SK-N-SH (cell line): ENCODE data around the gene ASPN.

Source experiments
- CTCF ChIP-seq: fragments of 200-600 bp; sonication (generic); IDR thresholded peaks from 2 replicates; pipeline ENCODE4 v1.6.1; 2017; ENCODE audit warnings: antibody characterized with exemption, mild to moderate bottlenecking, moderate library complexity
- ELF1 ChIP-seq: IDR thresholded peaks from 2 replicates; pipeline ENCODE4 v1.4.0; 2012
- EP300 ChIP-seq, 2 experiments: IDR thresholded peaks; 2 replicates each; pipeline versions ENCODE4 v1.4.0 to v1.6.1; 2012; ENCODE audit warnings: borderline replicate concordance in 1 of 2, low read depth in 1 of 2, low read length in 1 of 2
- JUND ChIP-seq: IDR thresholded peaks from 2 replicates; pipeline ENCODE4 v1.4.0; 2012
- POLR2AphosphoS5 ChIP-seq: IDR thresholded peaks from 2 replicates; pipeline ENCODE4 v1.6.1; 2012; ENCODE audit warnings: low read depth, low read length
- REST ChIP-seq: IDR thresholded peaks from 2 replicates; pipeline ENCODE4 v1.6.1; 2012; ENCODE audit warnings: mild to moderate bottlenecking, low read depth, low read length, moderate library complexity
- RFX5 ChIP-seq: IDR thresholded peaks from 2 replicates; pipeline ENCODE4 v1.6.1; 2012; ENCODE audit warnings: mild to moderate bottlenecking, improper control_type of control experiment, low read length
- SIN3A ChIP-seq: IDR thresholded peaks from 2 replicates; pipeline ENCODE4 v1.6.1; 2012; ENCODE audit warnings: low read depth, mild to moderate bottlenecking, low read length, moderate library complexity, borderline replicate concordance
- SMC3 ChIP-seq: IDR thresholded peaks from 2 replicates; pipeline ENCODE4 v1.6.1; 2012; ENCODE audit warnings: low read depth, low read length, improper control_type of control experiment
- TEAD4 ChIP-seq: IDR thresholded peaks from 2 replicates; pipeline ENCODE4 v1.4.0; 2012; ENCODE audit warnings: mild to moderate bottlenecking, borderline replicate concordance; ENCODE audit not compliant: insufficient read depth

GRCh38 chr9:92438900-92439526 is 43.3 kb downstream of the ASPN start:
- no peak for TF ChIP-seq POLR2AphosphoS5
- no peak for TF ChIP-seq SIN3A
- peak; percentile 55 for TF ChIP-seq CTCF
- TF ChIP-seq ELF1, result no peak
- TF ChIP-seq REST, result no peak
- no peak for TF ChIP-seq TEAD4
- TF ChIP-seq JUND, result no peak
- no peak for TF ChIP-seq RFX5
- no peak for TF ChIP-seq EP300 (IDR thresholded peaks at IDR 0.05; ENCODE audit: borderline replicate concordance in 1 of 2, low read depth in 1 of 2, low read length in 1 of 2)
- TF ChIP-seq SMC3, result peak; percentile 27
